AG10803 (cell line): Measurements from ENCODE around the gene FHAD1.

ENCODE experiments used
- DNase-seq: peaks from one replicate; pipeline ENCODE4 v3.0.0; 2010; ENCODE audit warnings: low read depth
- H3K4me3 ChIP-seq: 2 replicates; pipeline ENCODE4 v1.5.1; 2011; ENCODE audit warnings: mild to moderate bottlenecking, low read length, control low read depth
- CTCF ChIP-seq: conservative IDR thresholded peaks from 2 replicates; pipeline ENCODE4 v1.5.1; 2011; ENCODE audit warnings: mild to moderate bottlenecking, low read length, control low read depth, inconsistent platforms

Gene FHAD1

GRCh38 chr1:15320267-15320666 lies 73.2 kb downstream of the FHAD1 start:
- TF ChIP-seq CTCF, result no peak
- no peak for DNase-seq
- H3K4me3 ChIP-seq, result no peak overlapping the region

- no peak overlapping the region for H3K4me3 ChIP-seq
- no peak for DNase-seq
- no peak for TF ChIP-seq CTCF
These were observed 74.6 kb downstream of the FHAD1 start for GRCh38 chr1:15321601-15322000.

GRCh38 chr1:15322648-15323350 lies 75.8 kb downstream of the FHAD1 start:
- no peak overlapping the region for H3K4me3 ChIP-seq
- TF ChIP-seq CTCF, result no peak
- no peak for DNase-seq

- DNase-seq, result peak; percentile 78
- no peak overlapping the region for H3K4me3 ChIP-seq
- peak; percentile 97 for TF ChIP-seq CTCF
These were observed 76.4 kb downstream of the FHAD1 start for GRCh38 chr1:15323351-15323988.

GRCh38 chr1:15323989-15324868 lies 77.2 kb downstream of the FHAD1 start:
- TF ChIP-seq CTCF, result no peak
- H3K4me3 ChIP-seq, result no peak overlapping the region
- DNase-seq, result no peak

GRCh38 chr1:15324869-15325335 lies 77.9 kb downstream of the FHAD1 start:
- H3K4me3 ChIP-seq, result no peak overlapping the region
- no peak for DNase-seq
- TF ChIP-seq CTCF, result no peak
